ENCODE results near the gene ENDOV. TPM values are rescaled to one million over a fixed set of nuclear protein-coding genes. Genes with fewer than 3 reads are reported as not detected.

The ENDOV gene
- total and polyA plus RNA-seq, 2 experiments from 2014 or later, result 21.2 to 33.8 TPM

DNA sequence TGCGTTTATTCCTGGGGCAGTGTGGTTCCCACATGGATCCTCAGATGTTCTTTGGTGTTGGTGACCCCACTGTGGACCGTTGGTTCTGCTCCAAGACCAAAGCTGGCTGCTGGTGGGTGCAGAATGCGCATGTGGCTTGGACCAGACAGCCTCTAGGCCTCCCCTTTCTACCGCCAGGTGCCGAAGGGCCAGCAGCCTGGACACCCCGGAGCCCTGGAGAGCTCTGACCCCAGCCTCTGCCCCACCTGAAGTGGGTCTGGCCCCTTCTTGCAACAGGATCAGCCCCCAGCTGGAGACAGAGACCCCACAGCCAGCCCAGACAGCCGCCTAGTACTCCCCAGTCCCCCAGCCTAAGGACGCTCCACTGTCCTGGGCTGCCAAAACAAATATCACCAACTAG, 43.0 kb downstream of the ENDOV start:
- TF ChIP-seq EZH2 (IDR thresholded peaks at IDR 0.05; ENCODE audit: borderline replicate concordance), result no peak
- TF ChIP-seq, protein P1, sequence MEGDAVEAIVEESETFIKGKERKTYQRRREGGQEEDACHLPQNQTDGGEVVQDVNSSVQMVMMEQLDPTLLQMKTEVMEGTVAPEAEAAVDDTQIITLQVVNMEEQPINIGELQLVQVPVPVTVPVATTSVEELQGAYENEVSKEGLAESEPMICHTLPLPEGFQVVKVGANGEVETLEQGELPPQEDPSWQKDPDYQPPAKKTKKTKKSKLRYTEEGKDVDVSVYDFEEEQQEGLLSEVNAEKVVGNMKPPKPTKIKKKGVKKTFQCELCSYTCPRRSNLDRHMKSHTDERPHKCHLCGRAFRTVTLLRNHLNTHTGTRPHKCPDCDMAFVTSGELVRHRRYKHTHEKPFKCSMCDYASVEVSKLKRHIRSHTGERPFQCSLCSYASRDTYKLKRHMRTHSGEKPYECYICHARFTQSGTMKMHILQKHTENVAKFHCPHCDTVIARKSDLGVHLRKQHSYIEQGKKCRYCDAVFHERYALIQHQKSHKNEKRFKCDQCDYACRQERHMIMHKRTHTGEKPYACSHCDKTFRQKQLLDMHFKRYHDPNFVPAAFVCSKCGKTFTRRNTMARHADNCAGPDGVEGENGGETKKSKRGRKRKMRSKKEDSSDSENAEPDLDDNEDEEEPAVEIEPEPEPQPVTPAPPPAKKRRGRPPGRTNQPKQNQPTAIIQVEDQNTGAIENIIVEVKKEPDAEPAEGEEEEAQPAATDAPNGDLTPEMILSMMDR (IDR thresholded peaks at IDR 0.05; ENCODE audit: poor library complexity), result no peak
- no peak for TF ChIP-seq EZH2phosphoT487 (IDR thresholded peaks at IDR 0.05; ENCODE audit: low read depth, severe bottlenecking, unreplicated experiment)
- Histone ChIP-seq H3K9me3 (ENCODE audit: low read depth) (no peaks in the 10 kb centered on the region), H3K27ac (no peak overlapping the region), H3K9me2 (replicated peaks; ENCODE audit: insufficient read depth) (no peaks in the 10 kb centered on the region), H3K4me3 (no peak overlapping the region), H3K4me2 (no peak overlapping the region), H3K4me1 (ENCODE audit: insufficient read depth) (peaks cover 17% of the 10 kb centered on the region), H2AFZ (no peak overlapping the region), H3K27me3 (peaks cover 8% of the 10 kb centered on the region), H4K20me1 (ENCODE audit: insufficient read depth, poor library complexity, severe bottlenecking) (no peaks in the 10 kb centered on the region), H3K36me3 (replicated peaks; ENCODE audit: insufficient read depth, low read depth) (no peaks in the 10 kb centered on the region), H3K79me2 (no peaks in the 10 kb centered on the region)
- DNase-seq (ENCODE audit: low spot score), result no peak
- WGBS (ENCODE audit: low lambda C conversion rate, missing lambda C conversion rate), result 86% methylated on average over 8 of the region's 8 CpGs

DNA sequence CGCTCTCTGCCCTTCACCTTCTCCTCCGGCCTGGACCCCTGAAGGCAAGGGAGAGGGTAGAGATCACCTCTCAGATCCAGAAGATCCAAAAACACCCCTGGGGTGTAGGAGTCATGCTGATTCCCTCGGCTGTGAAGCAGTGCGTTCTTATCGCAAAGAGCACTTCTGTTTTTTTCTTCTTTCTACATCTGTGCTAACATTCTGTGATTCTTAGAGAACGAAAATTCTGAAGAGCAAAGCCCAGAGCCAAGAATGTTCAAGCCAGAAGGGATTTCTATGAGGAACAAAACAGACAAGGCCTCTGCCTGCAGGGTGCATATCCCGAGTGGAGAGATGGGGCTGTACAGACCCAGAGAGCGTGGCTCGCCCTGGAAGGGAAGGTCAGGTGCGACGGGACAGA, 44.3 kb downstream of the ENDOV start:
- peaks cover 8% of the 10 kb centered on the region for H3K4me1 ChIP-seq (ENCODE audit: insufficient read depth)
- WGBS (ENCODE audit: low lambda C conversion rate, missing lambda C conversion rate), result 80% methylated on average over 11 of the region's 11 CpGs

DNA sequence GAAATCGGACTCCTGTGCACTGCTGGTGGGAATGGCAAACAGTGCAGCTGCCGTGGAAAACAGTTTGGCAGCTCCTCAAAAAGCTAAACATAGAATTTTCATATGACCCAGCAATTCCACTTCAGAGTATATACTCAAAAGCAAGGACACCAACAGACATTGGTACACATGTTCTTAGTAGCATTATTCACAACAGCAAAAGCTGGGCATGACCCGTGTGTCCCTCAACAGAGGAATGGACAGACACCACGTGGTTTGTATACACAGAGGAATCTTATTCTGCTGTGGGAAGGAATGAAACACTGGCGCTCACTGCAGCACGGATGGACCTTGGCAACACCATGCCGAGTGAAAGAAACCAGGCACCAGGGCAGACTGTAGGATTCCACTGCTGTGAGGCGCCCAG, 45.5 kb downstream of the ENDOV start:
- Histone ChIP-seq H3K27me3 (peaks cover 13% of the 10 kb centered on the region), H3K27ac (no peak overlapping the region), H3K4me2 (no peak overlapping the region), H4K20me1 (ENCODE audit: insufficient read depth, poor library complexity, severe bottlenecking) (no peaks in the 10 kb centered on the region), H3K9me2 (replicated peaks; ENCODE audit: insufficient read depth) (no peaks in the 10 kb centered on the region), H3K79me2 (no peaks in the 10 kb centered on the region), H3K4me3 (no peak overlapping the region), H3K36me3 (replicated peaks; ENCODE audit: insufficient read depth, low read depth) (no peaks in the 10 kb centered on the region), H2AFZ (no peak overlapping the region), H3K4me1 (ENCODE audit: insufficient read depth) (peaks cover 6% of the 10 kb centered on the region), H3K9me3 (ENCODE audit: low read depth) (no peaks in the 10 kb centered on the region)
- no peak for DNase-seq (ENCODE audit: low spot score)
- WGBS (ENCODE audit: low lambda C conversion rate, missing lambda C conversion rate), result 62% methylated on average over 8 of the region's 8 CpGs
- TF ChIP-seq EZH2 (IDR thresholded peaks at IDR 0.05; ENCODE audit: borderline replicate concordance) (no peak), EZH2phosphoT487 (IDR thresholded peaks at IDR 0.05; ENCODE audit: low read depth, severe bottlenecking, unreplicated experiment) (no peak)
- TF ChIP-seq, protein P1 (IDR thresholded peaks at IDR 0.05; ENCODE audit: poor library complexity), result no peak

More for the DNA sequence above, 44.3 kb downstream of the ENDOV start:
- TF ChIP-seq EZH2 (IDR thresholded peaks at IDR 0.05; ENCODE audit: borderline replicate concordance) (no peak), EZH2phosphoT487 (IDR thresholded peaks at IDR 0.05; ENCODE audit: low read depth, severe bottlenecking, unreplicated experiment) (no peak)
- TF ChIP-seq, protein P1 (IDR thresholded peaks at IDR 0.05; ENCODE audit: poor library complexity), result no peak
- Histone ChIP-seq H3K9me2 (replicated peaks; ENCODE audit: insufficient read depth) (no peaks in the 10 kb centered on the region), H3K36me3 (replicated peaks; ENCODE audit: insufficient read depth, low read depth) (no peaks in the 10 kb centered on the region), H2AFZ (no peak overlapping the region), H4K20me1 (ENCODE audit: insufficient read depth, poor library complexity, severe bottlenecking) (no peaks in the 10 kb centered on the region), H3K27ac (no peak overlapping the region), H3K4me3 (no peak overlapping the region), H3K79me2 (no peaks in the 10 kb centered on the region), H3K27me3 (peaks cover 13% of the 10 kb centered on the region), H3K4me2 (no peak overlapping the region), H3K9me3 (ENCODE audit: low read depth) (no peaks in the 10 kb centered on the region)
- no peak for DNase-seq (ENCODE audit: low spot score)

Data from hepatocyte (in vitro differentiated cells).